Left ventricle myocardium inferior (tissue), 1 donor: ENCODE measurements around the gene ATP6AP1. TPM values are rescaled to one million over a fixed set of nuclear protein-coding genes. Genes with fewer than 3 reads are reported as not detected.

Source experiments
- DNase-seq: peaks from one replicate; pipeline ENCODE4 v3.0.0-alpha.2; 2020
- H3K27ac ChIP-seq: fragments of 200-600 bp; replicated peaks from 2 replicates; pipeline ENCODE4 v1.8.0; 2021
- H3K27me3 ChIP-seq: fragments of 200-600 bp; 2 replicates; pipeline ENCODE4 v1.8.0; 2021; ENCODE audit warnings: low read depth
- H3K36me3 ChIP-seq: fragments of 200-600 bp; 2 replicates; pipeline ENCODE4 v1.8.0; 2021
- H3K4me1 ChIP-seq: fragments of 200-600 bp; 2 replicates; pipeline ENCODE4 v1.8.0; 2021
- H3K4me3 ChIP-seq: fragments of 200-600 bp; 2 replicates; pipeline ENCODE4 v1.8.0; 2021; ENCODE audit warnings: mild to moderate bottlenecking, moderate library complexity
- H3K9me3 ChIP-seq: fragments of 200-600 bp; replicated peaks from 2 replicates; pipeline ENCODE4 v1.8.0; 2021
- CTCF ChIP-seq: fragments of 200-600 bp; IDR thresholded peaks from 2 replicates; pipeline ENCODE4 v1.8.0; 2021; ENCODE audit warnings: antibody characterized with exemption, mild to moderate bottlenecking, borderline replicate concordance
- intact Hi-C: fragments of 100-400 bp; cut with micrococcal nuclease; formaldehyde crosslinking; loops from one replicate; pipeline ENCODE4 v1.11.0; 2022
- total RNA-seq: library from RNA; stranded (reverse); fragmentation: NEBNext Ultra II Directional; extraction: Animal tissue kit (Norgen Biotek cat#: 25700); gene quantifications from one replicate; pipeline ENCODE4 v1.2.1, GENCODE V29; 2021
- donor health status: DM: no; HTN: yes; CAD: no; lungs with severe emphysema.

Gene ATP6AP1
- total RNA-seq, 1 donor from 2014 or later: 84.1 TPM

GRCh38 chrX:154444755-154445246, 16.3 kb downstream of the ATP6AP1 start:
- TF ChIP-seq CTCF: no peak
- no peak for DNase-seq
- Histone ChIP-seq H3K27ac (peak overlapping the region; percentile 86), H3K4me3 (peak overlapping the region; percentile 75), H3K27me3 (no peaks in the 10 kb centered on the region), H3K9me3 (no peaks in the 10 kb centered on the region), H3K4me1 (peaks cover 22% of the 10 kb centered on the region), H3K36me3 (peaks cover 47% of the 10 kb centered on the region)
- intact Hi-C loops: no loop called here

GRCh38 chrX:154445776-154446175, 17.3 kb downstream of the ATP6AP1 start:
- DNase-seq: no peak
- H3K4me3 ChIP-seq: no peak overlapping the region
- no peaks in the 10 kb centered on the region for H3K9me3 ChIP-seq
- H3K27ac ChIP-seq: no peak overlapping the region
- peaks cover 48% of the 10 kb centered on the region for H3K36me3 ChIP-seq
- intact Hi-C loops: no loop called here
- peaks cover 22% of the 10 kb centered on the region for H3K4me1 ChIP-seq
- no peaks in the 10 kb centered on the region for H3K27me3 ChIP-seq
- TF ChIP-seq CTCF: no peak

- no peak overlapping the region for H3K27ac ChIP-seq
- H3K27me3 ChIP-seq: no peaks in the 10 kb centered on the region
- no peak for DNase-seq
- peaks cover 22% of the 10 kb centered on the region for H3K4me1 ChIP-seq
- H3K36me3 ChIP-seq: peaks cover 44% of the 10 kb centered on the region
- H3K9me3 ChIP-seq: no peaks in the 10 kb centered on the region
- H3K4me3 ChIP-seq: no peak overlapping the region
- TF ChIP-seq CTCF: no peak
- intact Hi-C loops: no loop called here
Observed at GRCh38 chrX:154446430-154446829, 18.0 kb downstream of the ATP6AP1 start.

GRCh38 chrX:154448484-154448883, 20.0 kb downstream of the ATP6AP1 start:
- H3K27me3 ChIP-seq: no peaks in the 10 kb centered on the region
- intact Hi-C loops: no loop called here
- DNase-seq: no peak
- peaks cover 32% of the 10 kb centered on the region for H3K36me3 ChIP-seq
- peaks cover 20% of the 10 kb centered on the region for H3K4me1 ChIP-seq
- no peak overlapping the region for H3K4me3 ChIP-seq
- H3K9me3 ChIP-seq: no peaks in the 10 kb centered on the region
- H3K27ac ChIP-seq: no peak overlapping the region
- TF ChIP-seq CTCF: no peak

- Histone ChIP-seq H3K27ac (no peak overlapping the region), H3K9me3 (no peaks in the 10 kb centered on the region), H3K27me3 (no peaks in the 10 kb centered on the region), H3K36me3 (peaks cover 32% of the 10 kb centered on the region), H3K4me3 (no peak overlapping the region), H3K4me1 (peaks cover 13% of the 10 kb centered on the region)
- intact Hi-C loops: no loop called here
- no peak for DNase-seq
- no peak for TF ChIP-seq CTCF
Observed at GRCh38 chrX:154449618-154450017, 21.1 kb downstream of the ATP6AP1 start.
